Stimulated activated CD4-positive, alpha-beta T cell treated with anti-CD3 and anti-CD28 coated beads, TNF-alpha, amount 100 ng/mL, for 1 hour (primary cell): ENCODE results near the gene TNS1.

ENCODE experiments used
- DNase-seq, 3 donors: peaks; one replicate each; pipeline ENCODE4 v3.0.0-alpha.2; 2020; ENCODE audit warnings: low read depth in 3 of 3, low spot score in 1 of 3

TNS1 gene

DNA sequence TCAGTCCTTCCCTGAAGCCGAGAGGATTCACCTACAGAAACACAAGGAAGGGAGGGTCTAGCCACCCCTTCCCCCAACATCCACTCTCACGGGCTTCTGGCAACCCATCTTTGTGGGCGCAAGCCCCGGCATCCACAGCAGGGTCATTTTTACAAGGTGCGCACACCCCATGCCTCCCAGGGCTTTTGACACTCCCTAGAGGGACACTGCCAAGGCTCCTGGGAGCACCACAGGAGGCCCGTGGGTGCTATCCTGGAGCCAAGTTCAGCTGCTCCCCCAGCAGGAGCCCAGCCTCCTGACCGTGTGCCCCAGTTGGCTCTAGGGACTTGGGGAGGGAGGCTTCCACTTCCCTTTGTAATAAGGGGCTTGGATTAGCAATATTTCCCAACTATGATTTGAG is 251.6 kb downstream of the TNS1 start:
- DNase-seq, result no peak
